GM21717 (cell line): ENCODE measurements around the gene NUP205.
A peak's percentile ranks its signal among the peaks of the same experiment; 100 is the strongest.
"Not testable (repeated sequence)": the region's sequence is repeated elsewhere in the genome, so short reads cannot be mapped to it uniquely, and the experiment has no call there.

ENCODE experiments used
- ATAC-seq: cut with Tn5 transposase; IDR thresholded peaks from one replicate; pipeline ENCODE4 v1.9.1; 2021; ENCODE audit warnings: mild to moderate bottlenecking, moderate library complexity; ENCODE audit not compliant: unreplicated experiment

The NUP205 gene

DNA sequence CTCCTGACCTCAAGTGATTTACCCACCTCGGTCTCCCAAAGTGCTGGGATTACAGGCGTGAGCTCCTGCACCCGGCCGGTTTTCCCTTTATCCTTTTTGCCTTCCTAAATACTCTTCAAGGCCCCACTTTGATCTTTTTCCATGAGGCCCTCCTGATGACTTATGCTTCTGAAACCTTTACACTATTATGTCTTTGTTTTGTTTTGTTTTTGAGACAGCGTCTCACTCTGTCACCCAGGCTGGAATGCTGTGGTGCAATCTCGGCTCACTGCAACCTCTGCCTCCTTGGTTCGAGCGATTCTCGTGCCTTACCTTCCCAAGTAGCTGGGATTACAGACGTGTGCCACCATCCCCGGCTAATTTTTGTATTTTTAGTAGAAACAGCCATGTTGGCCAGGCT is 108.4 kb downstream of the NUP205 start:
- no peak for ATAC-seq

DNA sequence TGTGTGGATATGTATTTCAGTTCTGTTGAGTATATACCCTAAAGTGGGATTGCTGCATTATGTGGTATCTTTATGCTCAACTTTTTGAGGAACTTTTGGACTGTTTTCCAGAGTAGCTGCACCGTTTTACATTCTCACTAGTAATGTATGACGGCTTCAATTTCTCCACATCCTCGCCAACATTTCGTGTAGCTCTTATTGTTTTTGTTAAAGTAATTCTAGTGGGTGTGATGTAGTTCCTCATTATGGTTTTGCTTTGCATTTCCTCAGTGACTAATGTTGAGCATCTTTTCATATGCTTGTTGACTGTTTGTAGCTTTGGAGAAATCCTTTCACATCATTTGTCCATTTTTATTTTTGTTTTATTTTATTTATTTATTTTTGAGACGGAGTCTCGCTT is 109.1 kb downstream of the NUP205 start:
- ATAC-seq = no peak

DNA sequence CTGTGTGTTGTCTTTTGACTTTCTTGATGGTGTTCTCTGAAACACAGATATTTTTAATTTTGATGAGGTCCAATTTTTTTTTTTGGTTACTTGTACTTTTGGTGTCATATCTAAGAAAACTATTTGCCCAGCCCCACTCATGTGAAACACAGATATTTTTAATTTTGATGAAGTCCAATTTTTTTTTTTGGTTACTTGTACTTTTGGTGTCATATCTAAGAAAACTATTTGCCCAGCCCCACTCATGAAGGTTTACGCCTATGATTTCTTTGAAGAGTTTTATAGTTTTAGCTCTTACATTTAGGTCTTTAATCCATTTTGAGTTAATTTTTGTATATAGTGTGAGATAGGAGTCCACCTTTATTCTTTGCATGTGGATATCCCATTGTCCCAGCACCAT is 109.9 kb downstream of the NUP205 start:
- not testable (repeated sequence) for ATAC-seq

DNA sequence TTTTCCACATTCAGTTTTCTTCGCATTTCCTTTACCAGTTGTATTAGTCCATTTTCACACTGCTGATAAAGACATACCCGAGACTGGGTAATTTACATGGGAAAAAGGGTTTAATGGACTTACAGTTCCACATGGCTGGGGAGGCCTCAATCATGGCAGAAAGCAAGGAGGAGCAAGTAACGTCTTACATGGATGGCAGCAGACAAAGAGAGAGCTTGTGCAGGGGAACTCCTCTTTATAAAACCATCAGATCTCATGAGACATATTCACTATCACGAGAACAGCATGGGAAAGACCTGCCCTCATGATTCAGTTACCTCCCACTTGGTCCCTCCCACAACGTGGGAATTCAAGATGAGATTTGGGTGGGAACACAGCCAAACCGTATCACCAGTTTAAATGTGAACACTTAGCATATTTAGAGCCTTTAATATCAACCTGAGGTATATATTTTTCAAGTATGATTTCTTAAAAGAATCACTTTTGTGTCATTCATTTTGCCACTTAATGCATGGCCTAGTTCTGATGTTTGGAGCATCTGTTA is 111.2 kb downstream of the NUP205 start:
- ATAC-seq = not testable (repeated sequence)

DNA sequence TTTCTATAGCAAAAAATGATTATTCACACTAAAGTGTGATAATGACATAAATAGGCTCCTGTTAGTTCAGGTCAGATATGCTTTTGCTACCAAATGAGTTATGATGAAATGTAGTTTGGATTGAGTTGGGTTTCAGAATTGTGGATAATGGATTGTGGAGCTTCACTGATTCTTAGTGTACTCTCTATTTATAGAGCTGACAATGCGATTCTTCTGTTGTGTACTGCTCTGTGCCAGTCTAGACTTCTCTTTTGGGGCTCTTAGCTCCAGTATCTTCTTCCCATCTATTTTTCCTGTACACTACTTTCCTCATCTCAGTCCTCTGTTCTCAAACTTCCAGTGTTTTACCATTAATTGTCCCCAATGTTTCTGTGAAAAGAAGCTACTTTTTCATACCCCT is 112.1 kb downstream of the NUP205 start:
- no peak for ATAC-seq

DNA sequence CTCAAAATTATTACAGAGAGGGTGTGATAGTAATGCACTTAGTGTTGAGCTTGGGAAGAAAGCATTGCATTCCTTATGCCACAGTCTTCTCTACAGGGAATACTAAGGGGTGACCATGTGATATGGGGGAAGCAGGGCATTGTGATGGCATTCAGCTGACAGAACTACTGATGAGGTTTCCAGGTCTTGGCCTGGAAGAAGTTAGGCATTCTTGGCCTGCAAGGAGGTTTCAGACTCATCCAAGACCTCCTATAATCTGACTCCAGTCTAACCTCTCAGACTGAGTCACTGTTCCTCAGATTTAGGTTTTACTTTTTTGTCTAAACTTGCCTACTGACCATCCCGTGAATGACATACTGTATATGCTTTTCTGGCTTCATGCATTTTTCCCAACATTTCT is 112.5 kb downstream of the NUP205 start:
- no peak for ATAC-seq

DNA sequence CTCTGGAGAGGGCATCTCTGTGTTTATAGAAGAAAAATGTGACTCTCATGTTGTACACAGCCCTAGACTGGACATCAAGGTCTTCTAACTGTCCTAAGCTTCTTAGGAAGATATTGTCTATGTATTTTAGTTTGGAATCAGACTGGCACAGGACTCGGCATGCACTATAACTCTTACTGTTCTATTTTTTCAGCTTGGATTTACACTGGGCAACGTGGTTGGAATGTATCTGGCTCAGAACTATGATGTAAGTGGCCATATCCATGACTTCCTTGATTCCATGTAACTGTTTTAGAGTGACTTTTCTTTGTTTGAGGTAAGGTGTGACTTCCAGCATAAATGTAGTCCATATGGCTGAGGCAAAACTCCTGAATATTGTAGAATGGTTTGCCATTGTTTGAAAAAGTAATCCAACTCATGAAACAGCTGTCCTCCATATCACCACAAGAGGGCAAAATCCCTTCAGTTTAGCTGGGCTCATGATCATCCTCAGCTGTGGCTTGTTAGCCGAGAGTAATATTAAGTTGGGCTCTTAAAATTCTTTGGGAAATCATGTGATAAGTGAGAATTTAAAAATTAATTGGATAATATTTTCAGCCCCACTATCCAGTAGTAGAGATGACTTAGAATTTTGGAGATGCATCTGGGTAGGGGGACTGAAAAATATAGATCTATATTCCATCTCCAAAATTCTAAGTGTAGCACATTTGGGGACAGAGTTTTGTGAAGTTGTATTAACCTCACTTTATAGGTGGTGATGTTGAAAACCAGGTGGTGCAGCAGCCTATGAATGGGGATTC is 115.0 kb downstream of the NUP205 start:
- ATAC-seq = peak; percentile 82

DNA sequence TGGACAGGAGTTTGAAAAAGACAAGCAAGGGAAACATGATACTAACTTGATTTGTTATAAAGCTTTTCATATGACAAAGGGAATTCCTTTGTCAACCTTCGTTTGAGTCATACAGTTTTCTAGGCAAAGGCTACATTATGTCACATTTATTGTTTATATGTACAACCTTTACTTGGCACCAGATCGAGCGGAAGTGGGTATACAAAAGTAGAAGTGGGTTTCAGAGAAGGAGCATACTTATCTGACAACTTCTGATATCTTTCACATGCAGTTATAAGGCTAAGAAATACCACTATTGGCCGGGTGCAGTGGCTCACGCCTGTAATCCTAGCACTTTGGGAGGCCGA is 115.6 kb downstream of the NUP205 start:
- no peak for ATAC-seq

DNA sequence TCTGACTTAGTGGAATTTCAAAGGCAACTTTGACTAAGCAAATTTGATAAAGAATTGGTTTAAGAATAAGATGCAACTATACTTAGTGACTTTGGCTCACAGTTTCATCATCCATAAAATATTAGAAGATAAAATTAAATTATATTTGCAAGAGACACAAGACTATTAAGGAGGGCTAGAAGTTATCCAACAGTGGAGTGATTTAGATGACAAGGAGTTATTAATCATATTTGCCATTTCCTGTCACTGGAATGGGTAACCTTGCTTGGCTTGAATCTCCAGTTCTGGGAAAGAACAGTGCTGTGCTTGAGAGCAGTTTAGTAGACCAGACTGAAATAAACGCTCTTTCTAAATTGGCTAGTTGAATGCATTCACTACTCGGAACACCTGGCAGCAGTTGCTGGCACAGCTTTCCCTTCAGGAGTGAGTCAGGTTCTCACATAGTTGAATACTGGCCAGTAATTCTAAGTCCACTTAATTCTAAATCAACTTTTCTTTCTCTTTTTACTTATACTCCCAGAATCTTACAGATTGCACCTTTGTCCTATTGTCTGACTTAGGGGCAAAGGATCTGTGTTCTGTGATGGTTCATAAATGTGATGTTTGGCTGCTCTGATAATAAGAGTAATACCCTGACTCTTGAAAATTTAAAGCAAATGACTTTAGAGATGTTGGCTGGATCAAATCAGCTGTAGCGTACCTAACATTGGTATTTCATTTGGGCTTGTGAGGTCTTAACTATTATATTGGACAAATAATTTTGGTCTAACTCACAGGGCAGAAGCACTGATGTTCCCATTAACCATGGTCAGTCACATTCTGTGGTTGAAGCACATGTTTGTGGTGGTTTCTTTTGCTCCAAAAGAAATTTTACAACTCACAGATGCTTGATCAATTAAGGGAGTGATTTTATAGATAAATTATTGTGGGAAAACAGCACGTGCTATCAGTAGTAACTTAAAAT is 121.2 kb downstream of the NUP205 start:
- ATAC-seq = no peak

DNA sequence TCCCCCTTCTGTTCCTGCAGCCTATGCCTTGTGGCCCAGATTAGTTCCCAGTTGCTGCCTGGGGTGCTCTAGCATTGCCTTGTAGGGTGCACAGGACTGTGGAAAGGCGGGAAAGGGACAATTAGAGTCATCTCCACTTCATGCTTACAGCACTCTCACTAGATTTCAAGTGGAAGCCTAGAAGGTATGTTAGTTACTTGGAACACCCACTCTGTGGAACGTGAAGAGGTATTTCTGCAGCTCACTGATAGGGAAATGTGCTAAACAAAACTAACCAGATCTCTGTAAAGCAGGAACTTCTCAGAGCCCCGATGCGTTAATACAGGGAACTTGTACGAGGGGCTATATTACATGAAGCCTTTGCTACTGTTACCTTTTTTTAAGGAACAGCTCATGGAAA is 124.0 kb downstream of the NUP205 start:
- no peak for ATAC-seq

DNA sequence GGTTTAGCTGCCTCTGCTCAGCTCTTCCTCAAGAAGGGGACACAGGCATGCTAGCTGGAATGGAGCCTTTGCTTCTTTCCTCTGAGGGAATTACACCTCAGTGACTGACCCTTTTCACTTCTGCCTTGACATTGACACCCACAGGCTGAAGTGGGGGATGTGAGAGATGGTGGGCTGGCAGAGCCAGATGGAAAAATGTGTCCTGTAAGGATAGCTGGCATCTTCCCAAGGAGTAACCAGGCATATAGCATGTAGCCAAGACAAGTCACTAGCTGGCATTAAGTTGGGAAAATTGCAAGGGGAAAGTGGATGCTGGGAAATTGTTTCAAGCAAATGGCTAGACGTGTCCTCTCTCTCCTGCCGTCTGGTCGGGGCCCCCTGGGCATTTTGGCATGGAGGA is 124.5 kb downstream of the NUP205 start:
- no peak for ATAC-seq

DNA sequence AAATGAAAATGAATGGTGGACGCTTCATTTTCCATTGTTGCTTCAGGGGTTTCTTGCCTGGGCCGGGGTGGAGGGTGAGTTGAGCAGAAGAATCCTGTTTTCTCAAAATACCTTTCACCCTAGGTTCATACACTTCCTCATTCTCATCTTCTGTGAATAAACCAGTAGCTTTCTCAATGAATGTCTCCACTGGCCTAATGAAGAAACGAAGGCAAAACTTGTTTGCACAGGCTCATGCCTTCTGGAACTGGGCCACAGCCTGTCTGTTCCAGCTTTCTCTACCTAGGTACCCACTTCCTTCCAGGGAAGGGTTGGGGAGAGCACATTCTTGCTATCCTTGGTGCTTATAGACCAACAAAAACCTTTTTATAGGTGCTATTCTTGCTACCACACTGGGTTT is 125.9 kb downstream of the NUP205 start:
- ATAC-seq = no peak

DNA sequence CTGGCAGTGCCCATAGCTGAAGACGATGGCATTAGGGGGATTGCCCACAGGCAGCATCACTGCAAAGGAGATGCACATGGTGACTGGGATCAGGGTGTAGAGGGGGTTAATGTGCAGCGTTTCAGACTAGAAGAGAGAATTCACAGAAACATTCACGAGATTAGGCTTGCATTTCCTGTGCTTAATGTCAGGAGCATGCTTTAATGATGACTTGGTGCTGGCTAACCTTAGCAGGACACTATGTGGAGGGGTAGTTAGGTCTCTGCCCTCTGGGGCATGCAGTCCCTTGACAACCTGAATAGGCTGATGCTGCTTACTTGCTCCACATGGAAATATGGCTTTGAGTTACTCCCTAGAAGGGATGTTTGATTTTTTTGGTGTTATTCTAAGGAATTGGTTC is 126.4 kb downstream of the NUP205 start:
- no peak for ATAC-seq

DNA sequence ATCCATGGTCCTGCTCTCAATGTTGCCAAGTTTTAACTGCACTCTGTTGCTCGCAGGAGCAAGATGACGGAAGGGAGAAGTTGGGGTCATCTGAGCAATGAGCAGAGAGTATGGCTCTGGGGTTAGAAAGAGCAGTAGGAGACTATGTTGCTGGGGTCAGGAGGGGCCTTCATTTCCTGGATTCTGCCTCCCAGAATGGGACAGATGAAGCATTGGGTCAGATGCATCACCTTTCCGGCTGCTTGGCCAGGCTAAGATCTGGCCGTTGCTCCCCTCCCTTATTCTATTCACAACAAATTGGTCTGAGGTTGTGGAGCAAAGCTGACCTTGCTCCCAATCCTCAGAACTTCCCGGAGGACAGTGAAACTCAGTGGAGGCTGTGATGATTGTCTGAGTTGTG is 127.0 kb downstream of the NUP205 start:
- no peak for ATAC-seq

DNA sequence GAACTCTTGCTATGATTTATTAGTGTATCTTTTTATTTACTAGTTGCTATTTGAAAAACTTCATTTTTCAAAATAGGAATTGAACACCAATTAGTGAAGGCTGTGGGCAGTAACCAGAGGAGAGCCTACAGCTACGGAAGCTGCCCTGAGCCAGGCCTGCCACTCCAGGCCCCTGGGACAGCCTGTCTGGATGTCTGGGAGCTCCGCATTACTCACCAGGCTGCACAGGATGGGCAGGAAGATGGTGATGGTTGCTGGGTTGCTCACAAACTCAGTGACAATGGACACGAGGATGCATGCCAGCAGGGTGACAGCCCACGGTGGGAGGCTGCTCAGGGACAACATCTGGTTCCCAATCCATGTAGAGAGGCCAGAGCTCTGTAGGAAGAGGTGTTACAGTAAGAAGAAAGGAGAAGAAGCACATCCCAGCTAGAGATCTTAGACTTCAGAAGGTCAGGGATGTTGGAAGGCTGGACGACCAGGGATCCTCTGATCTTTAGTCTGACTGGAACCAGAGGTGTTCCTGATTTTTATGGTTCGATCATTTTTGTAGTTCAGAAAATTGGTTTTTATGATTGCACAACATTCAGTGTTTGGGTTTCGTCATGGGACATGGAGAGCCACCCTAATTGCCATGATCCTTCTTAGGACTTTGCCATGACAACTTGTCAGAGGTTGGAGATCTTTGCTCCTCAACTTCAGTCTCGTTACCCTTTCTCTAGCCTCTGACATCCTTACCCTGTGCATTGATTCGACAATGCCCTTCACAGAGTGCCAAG is 127.8 kb downstream of the NUP205 start:
- no peak for ATAC-seq

DNA sequence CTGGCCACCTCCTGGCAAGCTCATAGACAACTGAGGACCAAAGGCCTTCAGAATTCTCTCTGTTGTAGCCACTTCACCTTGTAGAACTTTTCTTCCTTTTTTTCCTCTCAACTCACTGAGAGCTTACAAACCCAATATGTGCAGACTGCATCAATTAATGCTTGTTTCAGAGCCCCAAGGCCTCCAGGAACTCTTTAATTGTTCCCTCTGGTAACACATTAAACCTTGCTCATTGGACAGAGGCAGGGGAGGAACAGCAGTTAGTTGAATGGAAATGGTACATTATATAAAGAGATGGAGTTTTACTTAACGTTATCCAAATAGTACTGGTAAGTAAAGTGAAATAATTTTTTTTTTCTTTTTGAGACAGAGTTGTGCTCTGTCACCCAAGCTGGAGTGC is 129.7 kb downstream of the NUP205 start:
- no peak for ATAC-seq

DNA sequence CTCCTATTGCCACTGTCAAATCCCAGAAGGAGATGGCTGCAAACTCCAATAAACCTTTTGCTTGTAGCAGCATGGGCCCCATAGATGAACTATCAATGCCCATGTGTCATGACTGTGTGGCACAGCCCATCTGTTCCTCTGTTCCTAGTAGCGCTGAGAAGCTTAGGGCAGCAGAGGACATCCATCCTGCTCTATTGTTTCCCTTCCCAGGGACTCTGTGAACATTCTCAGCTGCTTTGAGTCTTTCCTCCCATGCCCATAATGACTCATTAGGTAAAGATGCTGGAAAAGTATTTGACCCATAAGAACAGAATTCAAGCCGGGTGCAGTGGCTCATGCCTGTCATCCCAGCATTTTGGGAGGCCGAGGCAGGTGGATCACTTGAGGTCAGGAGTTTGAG is 132.8 kb downstream of the NUP205 start:
- no peak for ATAC-seq

DNA sequence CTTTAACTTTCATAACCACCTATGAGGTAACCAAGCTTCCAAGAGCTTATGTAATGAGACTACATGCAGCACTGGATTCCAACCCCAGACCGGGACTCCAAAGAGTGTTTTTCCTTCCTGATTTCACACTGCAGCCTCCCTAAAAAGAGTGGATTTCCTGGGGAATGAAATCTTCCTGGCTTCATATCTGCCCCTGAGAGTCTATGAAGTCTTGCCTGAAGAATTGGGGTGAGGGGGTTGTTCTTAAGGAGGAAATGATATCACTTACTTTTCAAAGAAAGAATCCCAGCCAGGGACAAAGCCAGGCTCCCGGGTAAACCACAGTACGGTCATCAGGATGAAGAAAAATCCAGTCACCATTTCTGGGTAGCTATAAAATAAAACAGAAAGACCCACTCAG is 134.3 kb downstream of the NUP205 start:
- ATAC-seq = no peak

DNA sequence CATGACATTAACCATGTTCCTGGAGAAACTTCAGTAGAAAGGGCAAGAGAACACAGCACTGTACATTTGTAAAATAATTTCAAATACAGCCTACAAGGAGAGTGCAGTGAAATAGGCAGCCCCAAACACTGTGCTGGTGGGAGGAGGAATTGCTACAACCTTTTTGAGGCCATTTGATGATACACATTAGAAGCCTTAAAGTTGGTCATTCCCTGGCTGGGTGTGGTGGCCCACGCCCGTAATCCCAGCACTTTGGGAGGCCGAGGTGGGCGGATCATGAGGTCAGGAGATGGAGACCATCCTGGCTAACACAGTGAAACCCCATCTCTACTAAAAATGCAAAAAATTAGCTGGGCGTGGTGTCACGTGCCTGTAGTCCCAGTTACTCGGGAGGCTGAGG is 134.9 kb downstream of the NUP205 start:
- ATAC-seq = not testable (repeated sequence)

DNA sequence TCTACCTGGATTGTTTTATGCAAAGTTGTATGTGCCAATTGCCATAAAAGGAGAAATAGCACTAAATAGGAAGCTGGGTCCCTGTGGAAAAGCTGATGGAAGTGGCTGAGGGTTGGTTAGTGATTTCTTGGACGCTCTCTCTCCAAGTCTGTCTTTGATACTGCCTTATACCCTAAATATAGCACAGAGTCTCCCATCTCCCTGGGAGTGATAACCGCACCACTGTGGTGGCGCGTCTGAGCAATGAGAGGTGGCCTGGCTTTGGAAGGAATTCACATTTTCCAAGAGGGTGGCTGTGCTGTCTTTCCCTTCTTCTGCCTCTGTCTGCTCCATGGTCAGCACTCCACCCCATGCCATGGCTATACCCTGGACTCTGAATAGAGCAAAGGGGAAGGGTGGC is 135.8 kb downstream of the NUP205 start:
- no peak for ATAC-seq
